Measurements from ENCODE around the gene SLC6A12.
"Not testable (repeated sequence)": the region's sequence is repeated elsewhere in the genome, so short reads cannot be mapped to it uniquely, and the experiment has no call there.

The SLC6A12 gene

DNA sequence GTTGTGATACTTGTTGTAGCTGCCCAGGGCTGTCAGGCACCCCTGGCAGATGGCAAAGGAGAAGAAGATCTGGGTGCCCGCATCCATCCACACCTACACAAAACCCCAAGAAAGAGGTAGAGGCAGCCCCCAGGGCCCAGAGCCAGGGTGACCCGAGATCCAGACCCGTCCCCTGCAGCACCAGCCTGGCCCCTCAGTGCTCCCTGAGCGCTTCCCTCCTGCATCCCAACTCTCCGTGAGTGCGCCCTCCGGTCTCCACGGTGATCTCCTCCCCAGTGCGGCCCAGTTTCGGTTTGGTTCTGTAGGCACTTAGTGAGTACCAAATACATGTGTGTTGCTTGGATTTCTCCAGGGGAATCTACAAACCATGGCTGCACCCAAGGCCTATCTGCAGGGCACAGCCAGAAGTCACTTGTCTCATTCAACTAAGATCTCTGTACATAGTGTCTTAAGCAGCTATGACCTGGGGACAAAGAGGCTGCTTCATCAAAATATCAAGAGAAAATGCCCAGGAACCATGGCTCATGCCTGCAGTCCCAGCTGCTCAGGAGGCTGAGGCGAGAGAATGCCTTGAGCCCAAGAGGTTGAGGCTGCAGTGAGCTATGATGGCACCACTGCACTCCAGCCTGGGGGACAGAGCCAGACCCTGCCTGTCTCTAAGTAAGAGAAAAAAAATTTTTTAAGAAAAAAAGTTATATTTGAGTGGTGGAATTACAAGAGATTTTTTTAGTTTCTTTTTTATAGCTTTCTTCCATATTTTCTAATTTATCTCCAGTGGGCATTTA, 15.9 kb downstream of the SLC6A12 start:
- DNase-seq (ENCODE audit: low spot score), result no peak

DNA sequence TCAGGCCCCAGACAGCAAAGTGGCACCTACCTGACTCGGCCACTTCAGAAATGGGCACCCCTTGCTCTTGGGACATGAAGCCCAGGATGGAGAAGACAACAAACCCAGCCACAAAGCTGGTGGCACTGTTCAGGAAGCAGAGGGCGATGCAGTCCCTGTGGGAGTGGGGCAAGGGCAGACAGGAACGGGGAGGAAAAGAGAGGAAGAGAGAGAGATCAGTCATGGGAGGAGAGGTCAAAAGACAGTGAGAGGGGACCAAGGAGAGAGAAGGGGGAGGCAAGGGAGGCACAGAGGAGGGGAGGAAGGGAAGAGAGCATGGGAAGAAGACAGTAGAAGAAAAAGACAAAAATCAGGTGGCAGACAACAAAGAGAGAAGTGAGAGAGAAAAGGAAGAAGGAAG, 16.6 kb downstream of the SLC6A12 start:
- DNase-seq (ENCODE audit: low spot score), result no peak

DNA sequence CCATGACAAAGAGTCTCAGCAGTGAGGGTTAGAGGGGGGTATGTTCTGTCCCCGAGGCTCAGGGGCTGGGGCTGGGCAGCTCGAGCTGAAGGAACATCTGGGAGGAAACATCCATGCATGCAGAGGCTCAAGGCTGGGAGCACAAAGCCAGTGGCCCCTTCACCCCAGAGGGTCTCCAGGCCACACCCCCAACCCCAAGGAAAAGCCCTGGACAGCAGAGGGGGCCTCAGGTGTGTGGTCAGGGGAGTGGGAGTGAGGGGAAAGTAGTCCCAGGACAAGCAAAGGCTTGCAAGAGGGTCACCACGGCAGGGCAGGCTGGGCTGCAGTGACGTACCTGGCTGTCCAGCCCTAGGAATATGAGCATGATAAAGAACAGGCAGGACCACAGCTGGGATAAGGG, 17.5 kb downstream of the SLC6A12 start:
- no peak for DNase-seq (ENCODE audit: low spot score)

DNA sequence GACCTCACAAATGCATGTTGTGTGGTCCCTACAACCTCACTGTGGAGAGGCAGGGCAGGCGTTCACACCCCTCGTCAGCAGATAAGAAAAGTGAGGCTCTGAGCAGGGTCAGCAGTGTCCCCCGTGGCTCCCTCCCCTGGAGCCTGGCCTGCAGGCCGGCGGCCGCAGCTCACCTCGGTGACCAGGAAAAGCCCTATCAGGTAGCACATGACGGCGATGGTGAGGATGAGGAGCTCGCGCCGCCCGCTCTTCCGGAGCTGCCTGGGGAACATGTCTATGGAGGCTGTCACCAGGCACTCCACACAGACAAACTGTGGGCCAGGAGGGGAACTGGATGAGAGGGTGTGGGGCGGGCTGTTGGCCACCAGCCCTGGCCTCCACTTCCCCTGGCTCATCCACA, 18.0 kb downstream of the SLC6A12 start:
- DNase-seq (ENCODE audit: low spot score), result no peak

DNA sequence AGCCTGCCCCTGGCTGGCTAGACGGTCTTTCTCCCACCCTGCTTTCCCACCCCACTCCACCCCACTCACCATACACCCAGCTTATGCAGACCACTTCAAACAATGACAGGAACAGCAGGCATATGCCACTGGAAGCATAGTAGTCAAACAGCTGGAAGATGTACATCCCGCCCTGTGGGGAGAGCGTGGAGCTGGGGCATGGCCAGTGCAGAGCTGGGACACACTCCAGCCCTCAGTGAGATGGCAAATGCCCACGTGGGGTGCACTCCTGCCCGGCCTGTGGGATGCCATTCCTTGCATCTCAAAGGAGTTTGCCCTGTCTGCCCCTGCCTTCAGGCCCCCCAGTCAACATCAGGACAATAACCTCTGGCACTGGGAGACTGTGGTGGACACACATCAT, 18.8 kb downstream of the SLC6A12 start:
- DNase-seq (ENCODE audit: low spot score), result no peak

DNA sequence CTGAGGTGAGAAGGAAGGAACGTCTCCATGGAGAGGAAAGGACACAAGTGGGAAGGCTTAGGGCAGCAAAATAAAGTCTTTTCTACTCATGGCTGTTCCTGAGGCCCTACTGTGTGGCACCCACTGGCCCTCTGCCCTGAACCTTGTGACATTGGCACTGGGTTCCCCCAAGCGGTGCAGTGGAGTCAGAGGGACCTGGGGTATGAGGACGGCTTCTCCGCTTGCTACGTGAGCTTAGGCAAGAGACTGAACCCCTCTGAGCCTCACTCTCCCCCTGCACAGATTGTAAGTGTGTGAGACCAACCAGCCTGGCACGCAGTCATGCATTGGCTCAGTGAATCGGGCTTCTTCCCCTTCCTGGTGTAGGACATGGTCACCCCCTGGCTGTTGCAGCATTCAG, 19.7 kb downstream of the SLC6A12 start:
- no peak for DNase-seq (ENCODE audit: low spot score)

DNA sequence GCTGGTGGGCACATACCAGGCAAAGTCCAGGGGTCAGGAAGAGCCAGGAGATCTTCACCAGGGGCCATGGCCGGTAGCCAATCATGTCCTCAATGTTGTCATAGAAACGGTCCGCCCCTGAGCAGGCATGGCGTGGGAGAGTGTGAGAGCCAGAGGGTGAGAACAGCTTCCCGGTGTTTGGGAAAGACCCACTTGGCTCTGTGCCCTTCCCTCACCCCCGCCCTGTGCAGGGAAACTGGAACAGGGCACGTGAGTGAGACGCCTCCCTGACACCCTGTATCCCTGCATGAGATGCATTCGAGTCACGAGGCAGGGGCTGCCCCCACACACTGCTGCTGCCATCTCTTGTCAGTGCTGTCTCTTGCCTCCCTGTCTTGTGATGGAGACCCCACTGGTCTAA, 20.7 kb downstream of the SLC6A12 start:
- DNase-seq (ENCODE audit: low spot score), result no peak

DNA sequence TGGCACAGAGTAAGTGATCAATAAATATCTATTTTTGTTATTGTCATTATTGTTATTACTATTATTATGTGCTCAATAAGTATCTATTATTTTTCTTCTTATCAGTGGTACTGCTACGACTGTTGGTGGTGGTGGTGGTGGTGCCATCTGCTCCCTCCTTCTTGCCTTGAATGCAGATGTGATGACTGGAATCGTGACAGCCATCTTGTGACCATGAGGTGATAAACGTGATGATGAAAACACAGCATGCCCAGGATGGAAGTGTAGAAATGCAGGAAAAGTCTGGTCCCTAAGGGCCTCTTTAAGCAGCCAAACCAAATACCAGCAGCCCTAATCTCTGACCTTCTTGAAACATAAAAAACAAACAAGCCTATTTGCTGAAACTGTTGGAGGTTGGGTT, 22.4 kb downstream of the SLC6A12 start:
- no peak for DNase-seq (ENCODE audit: low spot score)

DNA sequence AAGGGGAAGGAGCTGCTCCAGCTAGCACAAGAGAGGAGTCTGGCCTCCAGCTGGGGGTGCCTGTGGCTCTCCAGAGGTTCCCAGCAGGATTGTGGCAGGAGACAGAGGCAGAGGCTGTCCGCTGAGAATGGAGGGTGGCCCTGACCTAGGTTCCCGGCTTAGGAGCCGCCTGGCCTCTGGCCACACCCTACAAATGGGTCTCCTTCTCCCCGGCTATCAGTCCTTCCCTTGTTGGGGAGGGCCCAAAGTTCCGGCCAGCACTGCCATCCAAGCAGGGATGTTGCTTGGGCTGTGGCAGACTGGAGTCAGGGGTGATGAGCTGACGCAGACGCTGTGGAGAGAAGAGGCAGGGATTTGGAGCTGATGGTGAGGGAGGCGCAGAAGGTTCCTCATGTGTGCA, 23.1 kb downstream of the SLC6A12 start:
- no peak for DNase-seq (ENCODE audit: low spot score)

DNA sequence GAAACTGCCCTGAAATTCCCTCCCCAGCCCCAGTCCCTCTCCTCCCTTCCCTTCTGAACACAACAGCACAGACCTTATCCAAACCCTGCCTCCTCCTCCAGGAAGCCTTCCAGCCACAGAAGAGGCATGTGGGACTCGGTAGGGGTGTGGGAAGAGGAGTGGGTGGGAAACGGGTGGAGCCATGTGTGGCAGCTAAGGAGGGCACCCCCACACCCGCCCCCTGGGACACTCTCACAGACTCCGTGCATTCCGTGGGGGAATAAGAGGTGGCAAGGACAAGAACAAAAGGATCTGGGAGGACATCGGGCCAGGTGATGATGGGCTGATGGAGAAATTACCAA, 24.4 kb downstream of the SLC6A12 start:
- DNase-seq (ENCODE audit: low spot score), result no peak

DNA sequence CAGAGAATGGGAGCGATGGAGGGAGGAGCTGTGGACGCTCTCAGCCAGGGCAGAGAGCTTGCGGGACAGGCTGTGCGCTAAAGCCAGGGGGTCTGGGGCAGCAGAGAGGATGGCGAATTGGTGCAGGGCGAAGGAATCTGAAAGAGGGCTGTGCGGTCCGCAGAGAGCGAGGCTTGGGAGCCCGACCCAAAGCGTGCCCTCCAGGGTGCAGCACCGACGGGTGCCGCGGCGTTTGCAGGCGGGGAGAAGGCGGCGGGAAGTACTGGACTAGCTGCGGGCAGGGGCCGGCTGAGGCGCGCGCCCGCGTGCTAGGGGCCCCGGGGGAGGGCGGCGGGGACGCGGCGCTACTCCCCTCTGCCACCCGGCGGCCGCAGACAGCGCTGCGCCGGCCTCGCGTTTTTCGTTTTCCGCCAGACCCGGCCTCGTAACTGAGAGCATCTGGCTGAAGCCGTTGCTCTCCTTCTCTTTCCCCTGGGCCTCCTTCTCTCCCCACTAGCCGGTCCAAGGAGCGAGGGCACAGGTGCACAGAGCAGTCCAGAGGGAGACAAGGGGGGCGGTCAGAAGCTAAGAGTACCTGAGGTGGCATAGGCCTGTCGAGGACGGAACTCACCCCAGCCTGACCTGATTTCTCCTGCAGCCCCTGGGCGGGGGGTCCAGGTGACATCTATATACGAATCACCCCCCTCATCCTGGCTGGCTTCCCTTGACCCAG, 24.9 kb downstream of the SLC6A12 start:
- DNase-seq (ENCODE audit: low spot score), result peak; percentile 91

DNA sequence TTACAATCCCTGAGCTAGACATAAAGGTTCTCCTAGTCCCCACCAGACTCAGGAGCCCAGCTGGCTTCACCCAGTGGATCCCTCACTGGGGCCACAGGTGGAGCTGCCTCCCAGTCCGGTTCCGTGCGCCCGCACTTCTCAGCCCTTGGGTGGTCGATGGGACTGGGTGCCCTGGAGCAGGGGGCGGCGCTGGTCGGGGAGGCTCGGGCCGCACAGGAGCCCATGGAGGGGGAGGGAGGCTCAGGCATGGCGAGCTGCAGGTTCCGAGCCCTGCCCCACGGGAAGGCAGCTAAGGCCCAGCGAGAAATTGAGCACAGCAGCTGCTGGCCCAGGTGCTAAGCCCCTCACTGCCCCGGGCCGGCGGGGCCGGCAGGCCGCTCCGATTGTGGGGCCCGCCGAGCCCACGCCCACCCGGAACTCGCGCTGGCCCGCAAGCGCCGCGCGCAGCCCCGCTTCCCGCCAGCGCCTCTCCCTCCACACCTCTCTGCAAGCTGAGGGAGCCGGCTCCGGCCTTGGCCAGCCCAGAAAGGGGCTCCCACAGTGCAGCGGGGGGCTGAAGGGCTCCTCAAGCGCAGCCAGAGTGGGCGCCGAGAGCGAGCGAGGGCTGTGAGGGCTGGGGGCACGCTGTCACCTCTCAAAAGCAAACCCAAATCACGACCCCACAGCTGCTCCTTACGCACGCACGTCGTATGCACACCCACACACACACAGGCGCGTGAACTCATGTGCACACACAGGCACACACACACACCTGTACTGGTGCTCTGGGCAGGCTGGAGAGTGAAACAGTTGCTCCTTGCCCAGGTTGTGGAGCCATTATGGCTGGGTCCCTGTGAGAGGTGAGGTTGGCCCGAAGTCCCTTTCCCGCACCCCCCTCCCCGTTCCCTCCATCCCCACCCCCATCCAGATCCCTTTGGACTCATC, 25.7 kb downstream of the SLC6A12 start:
- DNase-seq (ENCODE audit: low spot score), result not testable (repeated sequence)

DNA sequence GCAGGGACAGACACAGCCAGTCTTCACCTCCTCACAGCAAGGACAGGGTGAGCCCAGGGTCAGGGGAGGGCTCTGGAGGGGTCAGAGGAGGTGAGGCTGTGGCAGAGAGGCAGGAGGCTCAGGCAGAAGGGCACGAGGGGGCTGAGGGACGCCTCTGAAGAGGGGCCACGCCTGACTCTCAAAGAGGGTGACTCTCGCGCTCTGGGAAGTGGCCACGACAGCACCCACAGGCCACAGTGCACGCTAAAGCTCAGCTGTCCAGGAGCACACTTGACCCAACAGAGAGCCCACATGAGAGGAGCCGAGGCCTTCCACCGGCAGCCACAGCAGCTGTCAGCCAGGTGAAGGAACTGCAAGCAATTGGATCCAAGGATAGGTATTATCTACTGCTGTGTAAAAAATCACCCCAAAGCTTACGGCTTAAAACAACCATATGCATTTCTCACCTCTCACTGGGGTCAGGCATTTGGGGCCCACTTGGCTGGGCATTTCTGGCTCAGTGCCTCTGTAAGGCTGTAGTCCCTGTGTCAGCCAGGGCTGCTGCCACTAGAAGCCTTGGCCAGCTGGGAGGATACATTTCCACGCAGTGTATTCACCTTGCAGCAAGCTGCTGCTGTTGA, 27.8 kb downstream of the SLC6A12 start:
- no peak for DNase-seq (ENCODE audit: low spot score)

DNA sequence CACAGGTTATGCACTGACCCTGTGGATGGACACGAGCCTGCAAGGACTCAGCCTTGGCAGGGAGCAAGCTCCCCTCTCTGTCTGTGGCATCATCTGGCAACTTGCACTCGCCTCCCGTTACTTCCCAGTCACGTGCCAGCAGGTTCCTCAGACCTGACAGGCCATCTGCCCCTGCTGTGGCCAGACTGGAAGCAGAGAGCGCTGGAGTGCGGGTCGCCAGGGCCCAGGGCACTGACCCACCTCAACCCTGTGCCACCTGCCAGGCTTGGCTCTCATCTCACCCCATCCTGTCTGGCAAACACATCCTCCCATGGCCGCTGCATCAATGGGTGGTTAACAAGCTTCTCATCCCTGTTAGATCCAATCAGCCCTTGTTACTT, 28.4 kb downstream of the SLC6A12 start:
- no peak for DNase-seq (ENCODE audit: low spot score)

DNA sequence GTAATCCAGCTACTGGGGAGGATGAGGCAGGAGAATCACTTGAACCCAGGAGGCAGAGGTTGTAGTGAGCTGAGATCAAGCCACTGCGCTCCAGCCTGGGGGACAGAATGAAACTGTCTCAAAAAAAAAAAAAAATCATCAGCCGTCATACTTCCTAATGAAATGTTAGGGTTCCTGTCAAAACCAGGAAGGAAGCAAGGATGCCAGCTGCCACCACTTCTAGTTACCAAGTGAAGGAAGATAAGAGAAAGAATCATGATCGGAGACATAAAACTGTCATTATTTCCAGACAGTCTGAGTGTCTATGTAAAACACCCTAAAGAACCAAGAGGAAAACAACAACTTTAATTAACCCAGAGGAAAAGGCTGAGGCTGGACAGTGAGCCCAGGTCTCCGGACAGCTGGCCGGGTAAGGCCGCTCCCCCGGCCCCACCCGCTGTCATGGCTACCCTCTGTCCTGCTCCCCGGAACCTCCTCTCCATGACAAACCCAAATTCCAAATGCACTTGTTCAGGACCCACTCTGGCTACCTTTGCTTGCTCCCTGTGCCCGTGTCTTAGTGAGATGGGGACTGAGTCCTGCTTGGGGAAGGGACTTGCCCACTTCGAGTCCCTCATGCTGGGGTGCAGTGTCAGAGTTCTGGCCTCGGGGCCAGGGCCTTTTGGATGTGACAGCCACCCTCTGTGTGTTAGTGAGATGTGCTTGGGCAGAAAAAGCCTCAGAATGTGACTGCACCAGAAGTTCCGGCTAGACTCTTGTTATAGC, 29.0 kb downstream of the SLC6A12 start:
- no peak for DNase-seq (ENCODE audit: low spot score)

DNA sequence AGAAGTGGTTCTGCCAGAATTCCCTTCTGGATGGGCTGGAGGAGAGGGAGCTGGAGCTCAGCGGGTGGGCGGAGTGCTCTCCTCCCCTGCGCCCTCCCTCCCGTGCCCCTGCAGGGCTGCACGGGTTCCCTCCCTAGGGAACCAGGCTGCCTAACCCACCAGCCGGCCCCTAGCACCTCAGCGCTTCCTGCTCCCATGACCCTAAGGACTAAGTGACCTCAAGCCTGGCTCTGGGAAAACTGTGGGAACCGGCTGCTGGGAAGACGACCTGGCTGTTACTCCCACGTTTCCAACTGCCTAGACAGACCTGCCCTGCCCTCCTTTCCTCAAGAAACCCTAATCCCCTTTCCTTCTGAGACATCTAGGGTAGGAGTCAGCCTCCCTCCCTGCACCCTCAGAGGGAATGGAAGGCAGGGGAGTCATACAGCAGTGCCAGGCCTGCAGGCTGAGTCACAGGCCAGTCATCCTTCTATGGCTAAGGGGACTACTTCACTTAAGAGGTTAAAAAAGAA, 31.5 kb downstream of the SLC6A12 start:
- peak; percentile 91 for DNase-seq (ENCODE audit: low spot score)

DNA sequence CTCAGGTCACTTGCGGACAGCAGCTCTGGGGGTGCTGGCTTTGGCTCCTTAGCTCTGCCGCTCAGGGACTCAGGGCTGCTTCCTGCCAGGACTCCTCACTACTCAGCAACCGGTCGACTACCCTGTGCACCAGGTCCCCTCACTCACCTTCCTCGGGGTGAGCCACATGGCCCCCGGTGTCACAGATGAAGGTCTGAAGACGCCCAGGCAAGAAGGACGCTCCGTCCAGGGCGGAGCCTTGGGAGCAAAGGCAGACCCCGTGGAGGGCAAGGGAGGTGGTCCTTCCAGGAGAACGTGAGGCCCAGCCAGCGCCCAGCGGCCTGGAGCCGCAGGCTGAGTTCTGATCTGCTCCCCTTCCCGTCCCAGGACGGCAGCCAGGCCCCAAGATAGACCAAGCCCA, 32.0 kb downstream of the SLC6A12 start:
- DNase-seq (ENCODE audit: low spot score), result no peak

DNA sequence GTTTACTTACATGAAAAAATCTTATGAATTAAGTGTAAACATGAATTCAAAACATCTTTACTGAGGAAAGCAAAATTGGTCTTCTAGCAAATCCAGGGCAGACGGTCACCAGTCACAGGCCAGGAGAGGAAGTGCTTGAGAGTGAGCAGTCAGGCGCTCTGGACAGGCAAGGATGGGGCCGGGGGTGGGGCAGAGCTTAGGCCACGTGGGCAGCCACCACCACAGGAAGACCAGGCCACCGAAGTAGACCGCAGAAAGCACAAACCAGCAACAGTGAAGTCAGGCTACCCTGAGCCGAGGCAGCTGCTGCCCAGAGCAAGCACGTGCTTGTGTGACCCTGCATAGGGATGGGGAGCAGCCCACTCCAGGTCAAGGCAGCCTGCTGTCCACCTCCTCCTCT, 33.5 kb downstream of the SLC6A12 start:
- no peak for DNase-seq (ENCODE audit: low spot score)

DNA sequence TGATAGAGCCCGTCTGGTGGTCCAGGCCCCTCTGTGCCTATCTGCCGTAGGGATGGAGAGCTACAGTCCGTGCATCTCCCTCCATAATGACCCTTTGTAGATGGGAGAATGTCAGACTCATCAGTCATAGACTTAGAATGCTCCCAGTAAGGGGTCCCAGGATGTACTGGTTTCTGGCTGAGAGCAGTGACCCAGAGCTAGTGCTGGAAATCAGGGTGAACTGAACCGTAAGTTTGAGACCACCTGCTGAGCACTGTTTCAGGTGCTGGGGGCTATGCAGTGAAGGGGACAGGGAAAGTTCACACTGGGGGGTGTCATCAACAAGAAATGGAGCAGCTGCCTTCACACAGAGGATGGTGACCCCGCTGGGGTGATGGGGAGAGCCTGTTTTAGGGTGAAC, 34.1 kb downstream of the SLC6A12 start:
- no peak for DNase-seq (ENCODE audit: low spot score)

DNA sequence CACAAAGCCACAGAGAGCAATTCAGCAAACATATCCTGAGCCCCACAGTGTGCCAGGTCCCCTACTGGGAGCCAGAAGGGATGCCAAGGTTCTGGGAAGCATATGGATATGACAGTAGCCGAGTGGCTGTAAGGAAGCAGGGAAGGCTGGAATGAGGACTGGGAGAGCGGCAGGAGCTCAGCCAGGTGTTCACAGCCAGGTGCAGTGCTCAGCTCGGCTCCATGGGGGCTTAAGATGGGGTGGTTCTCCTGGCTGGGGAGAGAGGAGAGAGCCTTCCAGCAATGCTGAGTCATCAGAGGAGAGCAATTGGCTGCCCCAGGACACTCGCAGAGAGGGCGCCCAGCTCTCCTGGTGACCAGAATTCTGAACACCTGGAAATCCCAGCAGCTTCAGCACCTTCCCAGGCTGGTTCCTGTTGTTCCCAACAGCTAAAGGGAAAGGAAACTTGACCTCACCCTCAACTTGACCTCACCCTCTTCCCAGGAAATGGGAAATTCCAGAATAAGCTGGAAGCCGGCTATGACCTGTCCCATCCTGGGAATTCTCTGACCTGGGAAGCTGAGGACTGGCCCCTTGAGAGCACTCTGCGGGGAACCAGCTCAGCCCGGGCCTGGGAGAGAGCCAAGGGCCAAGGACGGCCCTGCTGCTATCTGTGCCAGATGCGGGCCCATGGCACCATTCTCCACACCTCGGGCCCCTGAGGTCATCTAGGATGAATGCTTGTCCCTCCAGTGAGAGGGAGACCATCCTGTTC, 34.6 kb downstream of the SLC6A12 start:
- no peak for DNase-seq (ENCODE audit: low spot score)

DNA sequence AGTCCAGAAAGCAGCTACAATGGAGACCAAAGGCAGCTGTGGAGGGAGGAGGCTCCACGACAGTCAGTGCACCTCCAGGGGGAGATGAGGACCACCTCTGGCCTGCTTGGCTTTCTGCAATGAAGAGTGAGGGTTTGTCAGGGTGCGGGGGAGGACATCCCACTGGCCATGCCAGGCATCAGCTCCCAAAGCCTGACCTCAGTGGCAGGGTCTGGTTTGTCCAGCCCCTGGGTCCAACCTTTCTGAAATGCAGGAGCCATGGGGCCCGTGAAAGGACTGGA, 35.2 kb downstream of the SLC6A12 start:
- DNase-seq (ENCODE audit: low spot score), result no peak

Data from AG08396 (cell line).